Measurements from ENCODE around the gene CORO2B. TPM values are rescaled to one million over a fixed set of nuclear protein-coding genes. Genes with fewer than 3 reads are reported as not detected.

The CORO2B gene
- total RNA-seq, 1 donor from 2014 or later, result 16.3 TPM

DNA sequence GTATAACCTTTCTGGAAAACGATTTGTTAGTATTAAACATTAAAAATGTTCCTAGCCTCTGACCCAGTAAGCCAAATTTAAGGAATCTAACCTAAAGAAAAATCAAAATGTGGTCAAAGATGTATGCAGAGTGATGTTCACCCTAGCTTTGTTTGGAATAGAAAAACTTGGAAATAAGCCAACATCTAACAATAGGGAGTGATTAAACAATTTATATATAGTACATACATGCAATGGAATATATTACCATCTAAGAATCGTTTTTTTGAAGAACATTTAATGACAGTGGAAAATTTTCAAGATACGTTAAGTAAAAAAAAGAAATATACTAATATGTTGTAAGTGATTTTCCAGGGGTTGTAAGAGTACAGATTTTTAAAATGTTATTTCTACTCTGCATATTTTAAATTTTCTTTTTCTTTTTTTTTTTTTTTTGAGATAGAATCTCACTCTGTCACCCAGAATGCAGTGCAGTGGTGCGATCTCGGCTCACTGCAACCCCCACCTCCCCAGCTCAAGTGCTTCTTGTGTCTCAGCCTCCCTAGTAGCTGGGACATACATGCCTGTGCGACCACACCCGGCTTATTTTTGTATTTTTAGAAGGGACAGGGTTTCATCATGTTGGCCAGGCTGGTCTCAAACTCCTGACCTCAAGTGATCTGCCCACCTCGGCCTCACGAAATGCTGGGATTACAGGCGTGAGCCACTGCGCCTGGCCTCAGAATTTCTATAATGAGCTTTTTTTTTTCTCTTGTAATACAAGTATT is 187.0 kb downstream of the CORO2B start:
- Mint-ChIP-seq H3K27me3 (ENCODE audit: unreplicated experiment) (peaks cover 2% of the 10 kb centered on the region), H3K4me1 (ENCODE audit: low read depth, unreplicated experiment) (no peaks in the 10 kb centered on the region), H3K9me3 (ENCODE audit: unreplicated experiment) (no peaks in the 10 kb centered on the region), H3K27ac (ENCODE audit: unreplicated experiment) (no peak overlapping the region), H3K36me3 (ENCODE audit: unreplicated experiment) (no peaks in the 10 kb centered on the region), H3K4me3 (ENCODE audit: unreplicated experiment) (no peak overlapping the region)
- TF ChIP-seq, protein P1, sequence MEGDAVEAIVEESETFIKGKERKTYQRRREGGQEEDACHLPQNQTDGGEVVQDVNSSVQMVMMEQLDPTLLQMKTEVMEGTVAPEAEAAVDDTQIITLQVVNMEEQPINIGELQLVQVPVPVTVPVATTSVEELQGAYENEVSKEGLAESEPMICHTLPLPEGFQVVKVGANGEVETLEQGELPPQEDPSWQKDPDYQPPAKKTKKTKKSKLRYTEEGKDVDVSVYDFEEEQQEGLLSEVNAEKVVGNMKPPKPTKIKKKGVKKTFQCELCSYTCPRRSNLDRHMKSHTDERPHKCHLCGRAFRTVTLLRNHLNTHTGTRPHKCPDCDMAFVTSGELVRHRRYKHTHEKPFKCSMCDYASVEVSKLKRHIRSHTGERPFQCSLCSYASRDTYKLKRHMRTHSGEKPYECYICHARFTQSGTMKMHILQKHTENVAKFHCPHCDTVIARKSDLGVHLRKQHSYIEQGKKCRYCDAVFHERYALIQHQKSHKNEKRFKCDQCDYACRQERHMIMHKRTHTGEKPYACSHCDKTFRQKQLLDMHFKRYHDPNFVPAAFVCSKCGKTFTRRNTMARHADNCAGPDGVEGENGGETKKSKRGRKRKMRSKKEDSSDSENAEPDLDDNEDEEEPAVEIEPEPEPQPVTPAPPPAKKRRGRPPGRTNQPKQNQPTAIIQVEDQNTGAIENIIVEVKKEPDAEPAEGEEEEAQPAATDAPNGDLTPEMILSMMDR (IDR thresholded peaks at IDR 0.05; ENCODE audit: partially characterized antibody, unreplicated experiment), result no peak
- DNase-seq, result no peak

DNA sequence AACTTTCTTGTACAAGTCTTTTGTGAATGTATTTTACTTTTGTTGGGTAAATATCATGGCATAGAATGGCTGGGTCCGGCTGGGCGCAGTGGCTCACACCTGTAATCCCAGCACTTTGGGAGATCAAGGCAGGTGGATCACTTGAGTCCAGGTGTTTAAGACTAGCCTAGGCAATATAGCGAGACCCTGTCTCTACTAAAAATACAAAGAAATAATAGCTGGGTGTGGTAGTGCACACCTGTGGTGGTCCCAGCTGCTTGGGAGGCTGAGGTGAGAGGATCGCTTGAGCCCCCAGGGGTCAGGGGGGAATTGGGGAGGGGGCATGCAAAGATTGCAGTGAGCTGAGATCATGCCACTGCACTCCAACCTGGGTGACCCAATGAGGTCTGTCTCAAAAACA is 189.0 kb downstream of the CORO2B start:
- Mint-ChIP-seq H3K27me3 (ENCODE audit: unreplicated experiment) (peaks cover 2% of the 10 kb centered on the region), H3K36me3 (ENCODE audit: unreplicated experiment) (no peaks in the 10 kb centered on the region)

DNA sequence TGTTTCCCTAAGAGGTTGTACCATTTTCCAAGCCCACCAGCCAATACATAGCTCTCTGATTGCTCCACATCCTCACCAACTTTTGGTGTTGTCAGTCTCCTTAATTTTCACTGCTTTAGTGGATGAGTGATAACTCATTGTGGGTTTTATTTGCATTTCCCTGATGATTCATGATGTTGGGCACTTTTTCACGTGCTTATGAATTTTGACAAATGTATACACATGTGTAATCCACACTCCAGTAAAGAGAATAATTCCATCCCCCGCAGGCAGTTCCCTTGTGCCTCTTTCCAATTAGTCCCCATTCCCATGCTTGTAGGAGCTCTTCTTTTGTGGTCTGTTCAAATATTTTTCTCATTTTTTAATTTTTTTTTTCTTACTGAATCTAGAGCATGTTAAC is 189.5 kb downstream of the CORO2B start:
- DNase-seq, result no peak
- Mint-ChIP-seq H3K9me3 (ENCODE audit: unreplicated experiment) (no peaks in the 10 kb centered on the region), H3K4me3 (ENCODE audit: unreplicated experiment) (no peak overlapping the region), H3K27me3 (ENCODE audit: unreplicated experiment) (peaks cover 2% of the 10 kb centered on the region), H3K27ac (ENCODE audit: unreplicated experiment) (no peak overlapping the region), H3K4me1 (ENCODE audit: low read depth, unreplicated experiment) (no peaks in the 10 kb centered on the region), H3K36me3 (ENCODE audit: unreplicated experiment) (no peaks in the 10 kb centered on the region)
- TF ChIP-seq, protein P1 (IDR thresholded peaks at IDR 0.05; ENCODE audit: partially characterized antibody, unreplicated experiment), result no peak

More for the DNA sequence above, 189.0 kb downstream of the CORO2B start:
- no peaks in the 10 kb centered on the region for H3K9me3 Mint-ChIP-seq (ENCODE audit: unreplicated experiment)
- DNase-seq, result no peak
- H3K4me3 Mint-ChIP-seq (ENCODE audit: unreplicated experiment), result no peak overlapping the region
- TF ChIP-seq, protein P1 (IDR thresholded peaks at IDR 0.05; ENCODE audit: partially characterized antibody, unreplicated experiment), result no peak
- H3K27ac Mint-ChIP-seq (ENCODE audit: unreplicated experiment), result no peak overlapping the region
- no peaks in the 10 kb centered on the region for H3K4me1 Mint-ChIP-seq (ENCODE audit: low read depth, unreplicated experiment)

DNA sequence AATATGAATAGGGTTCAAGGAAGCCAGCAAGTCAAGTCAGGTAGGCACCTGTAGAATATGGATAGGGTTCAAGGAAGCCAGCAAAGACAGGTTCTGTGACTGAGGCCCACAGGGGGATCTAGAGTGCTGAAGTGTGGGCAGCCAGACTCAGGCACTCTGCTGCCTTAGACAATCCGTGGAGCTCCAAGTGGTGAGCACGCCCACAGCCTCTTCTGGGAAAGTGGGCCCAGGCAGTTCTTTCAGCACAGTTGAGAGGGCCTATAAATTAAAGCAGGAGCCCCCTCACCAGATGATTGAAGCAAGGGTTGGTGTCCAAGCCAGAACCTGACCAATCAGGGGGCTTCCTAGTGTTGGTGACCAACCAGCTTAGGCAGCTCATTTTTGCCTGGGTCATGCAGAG is 190.9 kb downstream of the CORO2B start:
- no peak for DNase-seq
- no peak overlapping the region for H3K4me3 Mint-ChIP-seq (ENCODE audit: unreplicated experiment)
- H3K27ac Mint-ChIP-seq (ENCODE audit: unreplicated experiment), result no peak overlapping the region
- no peaks in the 10 kb centered on the region for H3K9me3 Mint-ChIP-seq (ENCODE audit: unreplicated experiment)
- H3K4me1 Mint-ChIP-seq (ENCODE audit: low read depth, unreplicated experiment), result no peaks in the 10 kb centered on the region
- H3K27me3 Mint-ChIP-seq (ENCODE audit: unreplicated experiment), result peaks cover 2% of the 10 kb centered on the region
- peaks cover 4% of the 10 kb centered on the region for H3K36me3 Mint-ChIP-seq (ENCODE audit: unreplicated experiment)
- TF ChIP-seq, protein P1 (IDR thresholded peaks at IDR 0.05; ENCODE audit: partially characterized antibody, unreplicated experiment), result no peak

DNA sequence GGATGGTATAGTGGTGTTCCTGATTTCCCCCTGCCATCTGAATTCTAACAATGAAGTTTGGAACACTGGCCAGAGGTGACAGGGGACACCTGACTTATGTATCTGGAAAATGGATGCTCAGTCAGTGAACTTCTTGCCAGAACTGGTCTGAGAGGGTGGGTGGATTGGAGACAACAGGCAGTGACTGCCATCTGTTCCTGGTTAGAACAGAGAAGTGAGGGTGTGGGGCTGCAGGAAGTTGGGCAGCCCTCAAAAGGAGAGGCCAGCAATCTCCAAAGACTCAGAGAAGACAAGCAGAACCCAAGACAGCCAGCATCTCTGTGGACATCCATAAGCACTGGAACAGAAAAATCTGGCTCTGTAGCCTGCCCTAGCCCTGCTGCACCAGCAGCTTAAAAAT is 191.4 kb downstream of the CORO2B start:
- DNase-seq, result no peak
- peaks cover 4% of the 10 kb centered on the region for H3K36me3 Mint-ChIP-seq (ENCODE audit: unreplicated experiment)
- TF ChIP-seq, protein P1 (IDR thresholded peaks at IDR 0.05; ENCODE audit: partially characterized antibody, unreplicated experiment), result no peak
- no peaks in the 10 kb centered on the region for H3K9me3 Mint-ChIP-seq (ENCODE audit: unreplicated experiment)
- H3K4me1 Mint-ChIP-seq (ENCODE audit: low read depth, unreplicated experiment), result no peaks in the 10 kb centered on the region
- H3K27me3 Mint-ChIP-seq (ENCODE audit: unreplicated experiment), result peaks cover 2% of the 10 kb centered on the region
- H3K4me3 Mint-ChIP-seq (ENCODE audit: unreplicated experiment), result no peak overlapping the region
- H3K27ac Mint-ChIP-seq (ENCODE audit: unreplicated experiment), result no peak overlapping the region
